Measurements from ENCODE around the gene SLC45A3. TPM values are rescaled to one million over a fixed set of nuclear protein-coding genes. Genes with fewer than 3 reads are reported as not detected.

The SLC45A3 gene
- total RNA-seq, 1 experiment from 2014 or later = 12.3 TPM

GRCh38 chr1:205726619-205727125 lies 46.4 kb upstream of the SLC45A3 start:
- Histone ChIP-seq H3K27ac (ENCODE audit: low read depth, low read length) (no peak overlapping the region), H3K36me3 (ENCODE audit: control insufficient read depth in 1 of 2, insufficient read depth in 2 of 2, low read length in 2 of 2) (peaks cover 16 to 35% of the 10 kb centered on the region in 2 experiments), H3K4me3 (replicated peaks in 1 of 2; ENCODE audit: low read depth in 1 of 2, low read length in 2 of 2) (no peak overlapping the region), H3K79me2 (ENCODE audit: insufficient read depth, low read length) (peaks cover 86% of the 10 kb centered on the region), H3K4me1 (ENCODE audit: control insufficient read depth in 1 of 2, insufficient read depth in 2 of 2, low read length in 2 of 2) (peaks cover 0 to 4% of the 10 kb centered on the region in 2 experiments; a peak in 1 of 4 replicates), H3K9ac (ENCODE audit: low read length) (no peak overlapping the region), H4K20me1 (ENCODE audit: insufficient read depth) (no peaks in the 10 kb centered on the region; the same call in 1 of the 2 replicates), H3K9me3 (ENCODE audit: control insufficient read depth in 1 of 2, insufficient read depth in 1 of 2, low read depth in 1 of 2, low read length in 2 of 2) (no peaks in the 10 kb centered on the region), H2AFZ (ENCODE audit: low read depth, low read length, poor library complexity, severe bottlenecking) (no peak overlapping the region), H3K9me2 (ENCODE audit: insufficient read depth) (no peaks in the 10 kb centered on the region), H3K27me3 (ENCODE audit: insufficient read depth, low read length) (no peaks in the 10 kb centered on the region), H3K4me2 (ENCODE audit: low read length) (no peak overlapping the region)
- intact Hi-C loops (cut with micrococcal nuclease) = no loop called here
- CTCF ChIA-PET = interaction anchor here (1.0 kb wide), 1 partner anchor 15 kb away, joined by 3 read pairs; no protein-coding TSS in a partner anchor
- no TSS peak for BruUV-seq (replicated peaks)
- no peak for ATAC-seq
- DNase-seq (ENCODE audit: low read depth, low spot score) = no peak
- TF ChIP-seq POLR2A (IDR thresholded peaks at IDR 0.05; ENCODE audit: borderline replicate concordance, extremely low read depth, insufficient read depth, insufficient read length) (no peak), ELF1 (IDR thresholded peaks at IDR 0.05; ENCODE audit: borderline replicate concordance, low read depth) (no peak), ZNF274 (IDR thresholded peaks at IDR 0.05; ENCODE audit: low read depth, low read length) (no peak), EZH2phosphoT487 (IDR thresholded peaks at IDR 0.05; ENCODE audit: borderline replicate concordance) (no peak), MAX (IDR thresholded peaks at IDR 0.05) (no peak), SRF (IDR thresholded peaks at IDR 0.05; ENCODE audit: low read depth) (no peak), ZBTB33 (IDR thresholded peaks at IDR 0.05; ENCODE audit: extremely low read depth, insufficient replicate concordance, low read length) (no peak), EGR1 (IDR thresholded peaks at IDR 0.05; ENCODE audit: low read depth) (no peak), FOSL1 (IDR thresholded peaks at IDR 0.05; ENCODE audit: low read depth) (no peak), EZH2 (IDR thresholded peaks at IDR 0.05) (no peak), YY1 (IDR thresholded peaks at IDR 0.05; ENCODE audit: extremely low read depth, insufficient replicate concordance, low read depth, low read length) (no peak), SIN3A (IDR thresholded peaks at IDR 0.05; ENCODE audit: low read depth) (no peak), REST (IDR thresholded peaks at IDR 0.05; ENCODE audit: low read depth) (no peak), CEBPB (IDR thresholded peaks at IDR 0.05; ENCODE audit: low read depth) (no peak), TCF7L2 (IDR thresholded peaks at IDR 0.05; ENCODE audit: borderline replicate concordance, extremely low read depth, insufficient read depth, insufficient read length) (no peak), CTCF (IDR thresholded peaks at IDR 0.05 in 2 of 3, conservative IDR thresholded peaks at IDR 0.05 in 1 of 3; ENCODE audit: borderline replicate concordance in 1 of 3, insufficient read depth in 1 of 3, low read depth in 2 of 3, low read length in 2 of 3) (no peak), SP1 (IDR thresholded peaks at IDR 0.05; ENCODE audit: low read depth) (no peak), CBX3 (IDR thresholded peaks at IDR 0.05; ENCODE audit: low read depth) (no peak), JUND (IDR thresholded peaks at IDR 0.05) (no peak)
- TF ChIP-seq, protein P1, sequence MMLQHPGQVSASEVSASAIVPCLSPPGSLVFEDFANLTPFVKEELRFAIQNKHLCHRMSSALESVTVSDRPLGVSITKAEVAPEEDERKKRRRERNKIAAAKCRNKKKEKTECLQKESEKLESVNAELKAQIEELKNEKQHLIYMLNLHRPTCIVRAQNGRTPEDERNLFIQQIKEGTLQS (IDR thresholded peaks at IDR 0.05) = no peak
- RAD21 ChIA-PET (ENCODE audit: low non-redundant PET in 1 of 2, low total read pairs in 2 of 2, uncharacterized antibody in 2 of 2, unreplicated experiment in 2 of 2) = no interaction called here
- POLR2A ChIA-PET = no interaction called here
